HG02885 (cell line): ENCODE results near the gene ERICH6B.

ENCODE experiments used
- ATAC-seq: cut with Tn5 transposase; IDR thresholded peaks from one replicate; pipeline ENCODE4 v1.9.1; 2021; ENCODE audit warnings: mild to moderate bottlenecking; ENCODE audit not compliant: unreplicated experiment, poor library complexity

Gene ERICH6B

DNA sequence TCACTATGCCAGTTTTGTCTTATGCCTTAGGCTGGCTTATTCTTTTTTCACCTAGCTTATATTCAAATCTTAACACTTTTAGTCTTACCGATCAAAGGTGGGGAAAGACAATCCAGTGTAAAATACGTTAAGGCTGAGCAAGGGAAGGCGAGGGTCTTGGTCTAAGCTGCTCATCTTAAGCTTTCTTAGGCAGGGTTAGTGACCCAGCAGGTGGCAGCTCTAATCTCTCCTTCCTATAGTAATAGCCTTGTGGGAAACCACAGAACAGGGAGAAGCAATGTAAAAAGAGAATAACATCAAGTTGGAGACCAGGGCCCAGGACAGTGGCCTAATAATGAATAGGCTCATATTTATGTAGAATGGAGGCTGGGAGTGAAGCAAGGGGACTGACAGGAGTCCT lies 104.9 kb downstream of the ERICH6B start:
- ATAC-seq: no peak

DNA sequence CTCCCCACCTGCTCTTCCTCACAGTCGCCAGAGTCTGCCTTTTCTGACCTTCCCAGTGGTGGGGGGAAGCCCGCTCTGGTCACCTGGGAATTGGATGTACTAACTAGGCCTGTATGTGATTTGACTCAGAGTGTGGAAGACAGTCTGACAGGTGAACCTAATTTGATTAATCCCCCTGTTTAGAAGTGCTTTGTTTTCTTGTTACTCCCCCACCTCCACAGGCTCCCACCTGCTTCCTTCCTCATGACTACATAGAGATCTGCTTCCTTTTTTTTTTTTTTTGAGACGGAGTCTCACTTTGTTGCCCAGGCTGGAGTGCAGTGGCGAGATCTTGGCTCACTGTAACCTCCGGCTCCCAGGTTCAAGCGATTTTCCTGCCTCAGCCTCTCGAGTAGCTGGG lies 106.8 kb downstream of the ERICH6B start:
- ATAC-seq: no peak

GRCh38 chr13:45506811-45507210 lies 108.7 kb downstream of the ERICH6B start:
- ATAC-seq: no peak

DNA sequence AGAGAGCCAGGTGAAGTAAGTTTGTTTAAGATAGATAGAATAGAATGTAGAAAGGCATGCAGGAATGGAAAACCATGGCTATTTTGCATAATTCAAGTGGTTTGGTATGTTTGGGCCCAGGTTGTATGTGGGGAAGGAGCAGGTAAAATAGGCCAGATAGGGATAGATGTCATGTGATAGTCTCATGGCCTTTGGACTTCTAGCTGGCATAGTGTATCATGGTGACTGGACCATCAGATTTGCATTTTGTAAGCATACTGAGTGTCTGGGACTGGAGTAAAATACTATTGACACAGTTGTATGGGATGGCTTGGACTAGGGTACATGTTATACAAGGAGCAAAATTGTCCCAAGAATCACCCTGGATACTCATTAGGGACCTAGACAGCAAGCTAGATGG lies 111.9 kb downstream of the ERICH6B start:
- ATAC-seq: no peak

DNA sequence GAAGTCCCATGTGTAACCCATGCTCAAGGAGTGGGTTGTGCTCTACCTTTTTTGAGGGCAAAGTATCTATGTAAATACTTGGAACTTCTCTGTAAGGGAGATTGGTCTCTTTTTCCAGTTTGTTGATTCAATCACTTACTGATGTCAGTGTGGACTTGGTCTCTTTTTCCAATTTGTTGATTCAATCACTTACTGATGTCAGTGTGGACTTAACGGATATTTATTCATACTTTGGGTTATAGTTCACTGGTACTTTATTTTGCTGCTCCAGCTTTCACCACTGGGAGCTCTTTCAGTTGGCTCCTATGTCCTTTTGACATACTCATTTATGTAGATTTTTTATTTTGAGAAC lies 114.4 kb downstream of the ERICH6B start:
- ATAC-seq: no peak

GRCh38 chr13:45500492-45501174 lies 114.9 kb downstream of the ERICH6B start:
- ATAC-seq: no peak

- ATAC-seq: no peak
Measured at GRCh38 chr13:45496942-45497341, 118.6 kb downstream of the ERICH6B start.

DNA sequence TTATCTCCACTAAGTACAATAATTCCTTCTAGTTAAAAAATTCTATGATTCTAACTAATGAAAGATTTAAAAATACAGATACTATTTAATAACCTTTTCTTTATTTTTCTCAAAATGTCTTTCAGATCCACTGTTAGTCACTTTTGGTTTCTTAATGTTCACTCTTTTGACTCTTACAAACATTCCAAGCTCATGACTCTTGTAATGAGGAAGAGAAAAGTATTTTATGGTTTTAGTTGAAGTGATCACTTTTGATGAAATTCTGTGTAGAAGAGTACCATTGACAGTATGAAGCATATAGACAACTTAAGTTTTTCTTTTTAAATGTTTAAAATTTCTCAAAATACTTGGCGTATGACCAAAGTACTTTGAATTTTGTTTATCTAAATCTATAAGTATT lies 123.0 kb downstream of the ERICH6B start:
- no peak for ATAC-seq
